Endodermal cell (in vitro differentiated cells): Measurements from ENCODE around the gene KRTAP12-4. TPM values are rescaled to one million over a fixed set of nuclear protein-coding genes. Genes with fewer than 3 reads are reported as not detected.
A peak's percentile ranks its signal among the peaks of the same experiment; 100 is the strongest.

Source experiments
- DNase-seq: peaks from one replicate; pipeline ENCODE4 v3.0.0-alpha.2; 2017
- H3K27ac ChIP-seq: 2 replicates; pipeline ENCODE4 v1.5.1; 2013; ENCODE audit warnings: mild to moderate bottlenecking, low read depth, low read length, moderate library complexity
- H3K27me3 ChIP-seq: 2 replicates; pipeline ENCODE4 v1.6.1; 2013; ENCODE audit warnings: mild to moderate bottlenecking, low read length, moderate library complexity; ENCODE audit not compliant: insufficient read depth, control insufficient read depth, poor library complexity, severe bottlenecking
- H3K36me3 ChIP-seq: 2 replicates; pipeline ENCODE4 v1.7.0; 2013; ENCODE audit warnings: mild to moderate bottlenecking, low read length, moderate library complexity; ENCODE audit not compliant: control insufficient read depth, insufficient read depth
- H3K4me1 ChIP-seq: one replicate; pipeline ENCODE4 v1.7.0; 2013; ENCODE audit warnings: low read length; ENCODE audit not compliant: control insufficient read depth, insufficient read depth
- H3K4me3 ChIP-seq: 2 replicates; pipeline ENCODE4 v1.5.1; 2013; ENCODE audit warnings: mild to moderate bottlenecking, low read length, moderate library complexity
- H3K9ac ChIP-seq: 2 replicates; pipeline ENCODE4 v1.6.1; 2013; ENCODE audit warnings: mild to moderate bottlenecking, low read length, moderate library complexity; ENCODE audit not compliant: poor library complexity, severe bottlenecking; ENCODE audit errors: extremely low read depth
- H3K9me3 ChIP-seq: 2 replicates; pipeline ENCODE4 v1.6.1; 2013; ENCODE audit warnings: mild to moderate bottlenecking, low read length, moderate library complexity; ENCODE audit not compliant: control insufficient read depth
- H3K27ac Mint-ChIP-seq: 2 replicates; pipeline ENCODE4 v1.8.0; 2020; ENCODE audit warnings: mixed read lengths
- H3K27me3 Mint-ChIP-seq: 2 replicates; pipeline ENCODE4 v1.8.0; 2021; ENCODE audit warnings: mild to moderate bottlenecking, mixed read lengths; ENCODE audit not compliant: insufficient read depth
- H3K36me3 Mint-ChIP-seq: 2 replicates; pipeline ENCODE4 v1.8.0; 2020; ENCODE audit warnings: low read depth, mixed read lengths
- H3K4me1 Mint-ChIP-seq: 2 replicates; pipeline ENCODE4 v1.8.0; 2020; ENCODE audit warnings: mixed read lengths
- H3K4me3 Mint-ChIP-seq: 2 replicates; pipeline ENCODE4 v1.8.0; 2020; ENCODE audit warnings: mild to moderate bottlenecking, moderate library complexity, mixed read lengths
- H3K9me3 Mint-ChIP-seq: 2 replicates; pipeline ENCODE4 v1.8.0; 2020; ENCODE audit warnings: mild to moderate bottlenecking, mixed read lengths
- CTCF ChIP-seq: fragments of 200-600 bp; sonication (generic); conservative IDR thresholded peaks from 2 replicates; pipeline ENCODE4 v1.5.0; 2021; ENCODE audit warnings: antibody characterized with exemption, mild to moderate bottlenecking
- WGBS, 2 experiments: methylation state at CpG; one replicate each; pipeline versions ENCODE4 v1.1.5 to v1.1.7; 2013; ENCODE audit warnings: missing lambda C conversion rate in 2 of 2, mixed read lengths in 1 of 2; ENCODE audit not compliant: insufficient coverage in 1 of 2, insufficient read length in 1 of 2; 5-methylcytosine and 5-hydroxymethylcytosine counted together
- total RNA-seq, 2 donors: library from RNA; stranded (reverse); fragmentation: NEBNext Ultra II Directional in 1 of 2; extraction: Animal tissue kit (Norgen Biotek cat#: 25700) in 1 of 2; gene quantifications; 2 replicates in 1 of 2; 3 replicates in 1 of 2; pipeline ENCODE4 v1.2.1, GENCODE V29; 2021

The KRTAP12-4 gene
- total RNA-seq, 2 donors from 2014 or later, result not detected

DNA sequence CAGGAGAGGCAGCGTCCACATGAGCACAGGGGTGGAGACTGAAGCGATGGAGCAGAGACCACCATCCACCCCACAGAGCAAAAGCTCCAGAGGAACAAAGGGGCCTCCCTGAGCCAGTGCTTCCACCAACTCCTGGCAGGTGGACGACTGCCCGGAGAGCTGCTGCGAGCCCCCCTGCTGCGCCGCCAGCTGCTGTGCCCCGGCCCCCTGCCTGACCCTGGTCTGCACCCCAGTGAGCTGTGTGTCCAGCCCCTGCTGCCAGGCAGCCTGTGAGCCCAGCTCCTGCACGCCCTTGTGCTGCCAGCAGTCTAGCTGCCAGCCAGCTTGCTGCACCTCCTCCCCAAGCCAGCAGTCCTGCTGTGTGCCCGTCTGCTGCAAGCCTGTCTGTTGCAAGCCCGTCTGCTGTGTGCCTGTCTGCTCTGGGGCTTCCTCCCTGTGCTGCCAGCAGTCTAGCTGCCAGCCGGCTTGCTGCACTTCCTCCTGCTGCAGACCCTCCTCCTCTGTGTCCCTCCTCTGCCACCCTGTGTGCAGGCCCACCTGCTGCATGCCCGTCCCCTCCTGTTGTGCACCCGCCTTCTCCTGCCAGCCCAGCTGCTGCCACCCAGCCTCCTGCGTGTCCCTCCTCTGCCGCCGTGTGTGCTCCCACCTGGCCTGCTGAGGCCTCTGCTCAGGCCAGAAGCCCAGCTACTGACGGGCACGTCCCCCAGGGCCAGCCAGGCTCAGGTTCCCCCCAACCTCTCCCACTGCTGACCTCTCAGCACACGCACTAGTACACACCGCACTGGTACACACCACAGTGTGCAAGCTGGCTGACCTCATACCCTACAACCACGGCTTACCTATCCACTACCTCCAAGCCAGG, 47.9 kb upstream of the KRTAP12-4 start:
- Histone ChIP-seq H3K27ac (no peak overlapping the region), H3K4me3 (no peak overlapping the region), H3K4me1 (peaks cover 3% of the 10 kb centered on the region), H3K36me3 (no peaks in the 10 kb centered on the region), H3K9me3 (peaks cover 6% of the 10 kb centered on the region), H3K9ac (no peak overlapping the region), H3K27me3 (peaks cover 31% of the 10 kb centered on the region)
- Mint-ChIP-seq H3K9me3 (peaks cover 10% of the 10 kb centered on the region), H3K27me3 (peaks cover 62% of the 10 kb centered on the region), H3K27ac (no peak overlapping the region), H3K4me1 (peaks cover 58% of the 10 kb centered on the region), H3K4me3 (no peak overlapping the region), H3K36me3 (no peaks in the 10 kb centered on the region)
- DNase-seq, result peak; percentile 46
- WGBS, 2 experiments, result 85 to 89% methylated on average over 11 to 22 of the region's 22 CpGs
- TF ChIP-seq CTCF, result no peak

GRCh38 chr21:44701541-44701940, 47.1 kb upstream of the KRTAP12-4 start:
- peaks cover 62% of the 10 kb centered on the region for H3K4me1 Mint-ChIP-seq
- H3K27ac ChIP-seq, result no peak overlapping the region
- peaks cover 54% of the 10 kb centered on the region for H3K27me3 Mint-ChIP-seq
- TF ChIP-seq CTCF, result no peak
- H3K9me3 ChIP-seq, result peaks cover 6% of the 10 kb centered on the region
- H3K36me3 ChIP-seq, result no peaks in the 10 kb centered on the region
- no peaks in the 10 kb centered on the region for H3K36me3 Mint-ChIP-seq
- WGBS, 2 experiments, result 82% methylated on average over 11 to 12 of the region's 12 CpGs
- peak; percentile 42 for DNase-seq
- peaks cover 23% of the 10 kb centered on the region for H3K27me3 ChIP-seq
- no peak overlapping the region for H3K4me3 Mint-ChIP-seq
- no peak overlapping the region for H3K9ac ChIP-seq
- peaks cover 3% of the 10 kb centered on the region for H3K4me1 ChIP-seq
- peaks cover 9% of the 10 kb centered on the region for H3K9me3 Mint-ChIP-seq
- no peak overlapping the region for H3K27ac Mint-ChIP-seq
- H3K4me3 ChIP-seq, result no peak overlapping the region

- Mint-ChIP-seq H3K9me3 (peaks cover 5% of the 10 kb centered on the region), H3K27ac (no peak overlapping the region), H3K4me3 (no peak overlapping the region), H3K4me1 (peaks cover 60% of the 10 kb centered on the region), H3K36me3 (no peaks in the 10 kb centered on the region), H3K27me3 (peaks cover 49% of the 10 kb centered on the region)
- Histone ChIP-seq H3K36me3 (no peaks in the 10 kb centered on the region), H3K4me1 (peaks cover 3% of the 10 kb centered on the region), H3K9ac (no peak overlapping the region), H3K4me3 (no peak overlapping the region), H3K9me3 (peaks cover 2% of the 10 kb centered on the region), H3K27ac (no peak overlapping the region), H3K27me3 (peaks cover 17% of the 10 kb centered on the region)
- peak; percentile 24 for DNase-seq
- no peak for TF ChIP-seq CTCF
- 86 to 91% methylated on average over 11 to 14 of the region's 14 CpGs for WGBS, 2 experiments
Measured at GRCh38 chr21:44701023-44701400, 46.6 kb upstream of the KRTAP12-4 start.
